ENCODE data around the gene MROH9.

- no peak for TF ChIP-seq CTCF (IDR thresholded peaks at IDR 0.05)
- TF ChIP-seq POLR2A (IDR thresholded peaks at IDR 0.05) = no peak
- no peak for TF ChIP-seq EP300 (IDR thresholded peaks at IDR 0.05)
These were observed 172.6 kb downstream of the MROH9 start for GRCh38 chr1:171107969-171108368.

Data from tibial nerve (tissue), 4 donors.